ENCODE results near the gene SLC16A3.
"Not testable (repeated sequence)": the region's sequence is repeated elsewhere in the genome, so short reads cannot be mapped to it uniquely, and the experiment has no call there.

GRCh38 chr17:82259972-82260961 is 31.4 kb downstream of the SLC16A3 start:
- TF ChIP-seq CREB1 (CRISPR knock-in tag; IDR thresholded peaks at IDR 0.05; ENCODE audit: low read depth); EZH2 (IDR thresholded peaks at IDR 0.05; ENCODE audit: low read depth, unreplicated experiment); POLR2AphosphoS5 (IDR thresholded peaks at IDR 0.05; ENCODE audit: low read depth); EZH2phosphoT487 (IDR thresholded peaks at IDR 0.05; ENCODE audit: unreplicated experiment); NANOG (IDR thresholded peaks at IDR 0.05; ENCODE audit: borderline replicate concordance): not testable (repeated sequence)
- TF ChIP-seq, protein P1, sequence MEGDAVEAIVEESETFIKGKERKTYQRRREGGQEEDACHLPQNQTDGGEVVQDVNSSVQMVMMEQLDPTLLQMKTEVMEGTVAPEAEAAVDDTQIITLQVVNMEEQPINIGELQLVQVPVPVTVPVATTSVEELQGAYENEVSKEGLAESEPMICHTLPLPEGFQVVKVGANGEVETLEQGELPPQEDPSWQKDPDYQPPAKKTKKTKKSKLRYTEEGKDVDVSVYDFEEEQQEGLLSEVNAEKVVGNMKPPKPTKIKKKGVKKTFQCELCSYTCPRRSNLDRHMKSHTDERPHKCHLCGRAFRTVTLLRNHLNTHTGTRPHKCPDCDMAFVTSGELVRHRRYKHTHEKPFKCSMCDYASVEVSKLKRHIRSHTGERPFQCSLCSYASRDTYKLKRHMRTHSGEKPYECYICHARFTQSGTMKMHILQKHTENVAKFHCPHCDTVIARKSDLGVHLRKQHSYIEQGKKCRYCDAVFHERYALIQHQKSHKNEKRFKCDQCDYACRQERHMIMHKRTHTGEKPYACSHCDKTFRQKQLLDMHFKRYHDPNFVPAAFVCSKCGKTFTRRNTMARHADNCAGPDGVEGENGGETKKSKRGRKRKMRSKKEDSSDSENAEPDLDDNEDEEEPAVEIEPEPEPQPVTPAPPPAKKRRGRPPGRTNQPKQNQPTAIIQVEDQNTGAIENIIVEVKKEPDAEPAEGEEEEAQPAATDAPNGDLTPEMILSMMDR (conservative IDR thresholded peaks at IDR 0.05; ENCODE audit: low read depth in 2 of 2): not testable (repeated sequence)

Measured in GM23338 (cell line).